CD4-positive, alpha-beta T cell treated with Interferon alpha-2 for 1 hour (primary cell): ENCODE results near the gene SRGAP2.
"Not testable (repeated sequence)": the region's sequence is repeated elsewhere in the genome, so short reads cannot be mapped to it uniquely, and the experiment has no call there.

Experiments used
- DNase-seq, 2 donors: peaks; one replicate each; pipeline ENCODE4 v3.0.0-alpha.2; 2020 to 2022

SRGAP2 gene

DNA sequence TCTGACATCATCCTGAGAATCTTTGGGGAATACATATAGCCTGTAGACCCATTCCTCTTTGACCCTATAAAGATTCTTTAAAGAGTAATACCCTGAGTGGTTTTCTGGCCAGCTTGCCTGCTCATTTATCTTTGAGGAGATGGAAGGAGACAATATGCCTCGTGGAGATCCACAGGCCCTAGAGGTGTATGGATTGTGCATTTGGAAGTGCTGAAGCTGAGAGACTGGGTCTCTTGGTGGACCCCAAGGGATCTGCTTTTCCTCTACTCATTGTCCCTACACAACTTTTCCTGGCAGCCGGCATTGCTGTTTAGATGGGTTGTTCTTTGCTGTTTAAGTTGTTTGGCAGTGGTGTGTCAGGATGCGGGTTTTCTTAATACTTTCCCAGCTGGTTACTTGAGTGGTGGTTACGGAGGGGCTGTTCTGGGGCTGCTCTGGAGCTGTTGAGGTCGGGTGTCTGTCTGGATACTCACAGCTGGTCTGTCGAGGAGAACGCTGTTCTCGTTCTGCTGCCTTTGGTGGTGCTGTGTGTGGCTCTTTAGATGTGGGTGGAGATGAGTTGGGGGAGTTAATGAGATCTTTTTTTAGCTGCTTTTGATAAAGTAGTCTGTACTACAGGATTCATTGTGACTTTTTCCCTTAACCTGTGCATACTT, 49.5 kb downstream of the SRGAP2 start:
- not testable (repeated sequence) for DNase-seq
